ENCODE measurements around the gene NKX2-3. TPM values are rescaled to one million over a fixed set of nuclear protein-coding genes. Genes with fewer than 3 reads are reported as not detected.

The NKX2-3 gene
- total RNA-seq, 1 donor from 2014 or later = not detected

GRCh38 chr10:99573790-99574189, 41.0 kb downstream of the NKX2-3 start:
- H3K27me3 ChIP-seq (ENCODE audit: insufficient read depth, low read length) = peaks cover 3% of the 10 kb centered on the region
- no peaks in the 10 kb centered on the region for H3K9me3 ChIP-seq (ENCODE audit: insufficient read depth, low read depth, low read length)
- no peak overlapping the region for H3K4me3 Mint-ChIP-seq (ENCODE audit: unreplicated experiment)
- H2AFZ ChIP-seq (ENCODE audit: low read depth, low read length) = no peak overlapping the region
- DNase-seq (ENCODE audit: low read depth) = no peak
- H3K36me3 Mint-ChIP-seq (ENCODE audit: low read depth, unreplicated experiment) = no peaks in the 10 kb centered on the region
- no peaks in the 10 kb centered on the region for H3K36me3 ChIP-seq (ENCODE audit: insufficient read depth, low read length)
- no peak overlapping the region for H3K4me2 ChIP-seq (ENCODE audit: low read length)
- peaks cover 30% of the 10 kb centered on the region for H3K27me3 Mint-ChIP-seq (ENCODE audit: low read depth, unreplicated experiment)
- no peak for FAIRE-seq
- H3K4me3 ChIP-seq (ENCODE audit: insufficient read depth, low read depth, low read length) = no peak overlapping the region
- H3K9ac ChIP-seq (ENCODE audit: low read length) = no peak overlapping the region
- no peaks in the 10 kb centered on the region for H3K4me1 ChIP-seq (ENCODE audit: insufficient read depth, low read length)
- H3K9me3 Mint-ChIP-seq (ENCODE audit: unreplicated experiment) = no peaks in the 10 kb centered on the region
- H3K79me2 ChIP-seq (ENCODE audit: insufficient read depth, low read length) = no peaks in the 10 kb centered on the region
- no peak overlapping the region for H3K27ac ChIP-seq (ENCODE audit: low read depth, low read length)
- no peaks in the 10 kb centered on the region for H3K4me1 Mint-ChIP-seq (ENCODE audit: low read depth, unreplicated experiment)
- H3K27ac Mint-ChIP-seq (ENCODE audit: unreplicated experiment) = no peak overlapping the region
- no peaks in the 10 kb centered on the region for H4K20me1 ChIP-seq (ENCODE audit: insufficient read depth, low read length)
- no peak for TF ChIP-seq CTCF (IDR thresholded peaks at IDR 0.05; ENCODE audit: insufficient read depth, low read depth, low read length)
- TF ChIP-seq EZH2 (IDR thresholded peaks at IDR 0.05; ENCODE audit: insufficient read depth, low read length) = no peak

- H3K4me3 ChIP-seq (ENCODE audit: insufficient read depth, low read depth, low read length) = no peak overlapping the region
- Mint-ChIP-seq H3K9me3 (ENCODE audit: unreplicated experiment) (no peaks in the 10 kb centered on the region), H3K27ac (ENCODE audit: unreplicated experiment) (no peak overlapping the region)
Measured at GRCh38 chr10:99579971-99580370, 47.2 kb downstream of the NKX2-3 start.

More at GRCh38 chr10:99579971-99580370, 47.2 kb downstream of the NKX2-3 start:
- Histone ChIP-seq H3K4me1 (ENCODE audit: insufficient read depth, low read length) (no peaks in the 10 kb centered on the region), H2AFZ (ENCODE audit: low read depth, low read length) (no peak overlapping the region), H3K4me2 (ENCODE audit: low read length) (no peak overlapping the region), H3K27me3 (ENCODE audit: insufficient read depth, low read length) (peaks cover 10% of the 10 kb centered on the region), H3K79me2 (ENCODE audit: insufficient read depth, low read length) (no peaks in the 10 kb centered on the region), H3K36me3 (ENCODE audit: insufficient read depth, low read length) (no peaks in the 10 kb centered on the region), H3K27ac (ENCODE audit: low read depth, low read length) (no peak overlapping the region), H3K9me3 (ENCODE audit: insufficient read depth, low read depth, low read length) (no peaks in the 10 kb centered on the region), H4K20me1 (ENCODE audit: insufficient read depth, low read length) (no peaks in the 10 kb centered on the region), H3K9ac (ENCODE audit: low read length) (no peak overlapping the region)
- Mint-ChIP-seq H3K4me3 (ENCODE audit: unreplicated experiment) (no peak overlapping the region), H3K4me1 (ENCODE audit: low read depth, unreplicated experiment) (no peaks in the 10 kb centered on the region), H3K36me3 (ENCODE audit: low read depth, unreplicated experiment) (no peaks in the 10 kb centered on the region), H3K27me3 (ENCODE audit: low read depth, unreplicated experiment) (peaks cover 33% of the 10 kb centered on the region)
- TF ChIP-seq EZH2 (IDR thresholded peaks at IDR 0.05; ENCODE audit: insufficient read depth, low read length) (no peak), CTCF (IDR thresholded peaks at IDR 0.05; ENCODE audit: insufficient read depth, low read depth, low read length) (no peak)
- no peak for DNase-seq (ENCODE audit: low read depth)
- FAIRE-seq = no peak

Measured in astrocyte (in vitro differentiated cells and primary cell).